Tibial nerve (tissue), 4 donors: ENCODE results near the gene TNIP2.
"Not testable (repeated sequence)": the region's sequence is repeated elsewhere in the genome, so short reads cannot be mapped to it uniquely, and the experiment has no call there.

Experiments
- EP300 ChIP-seq, 2 donors: sonication (generic); formaldehyde crosslinking; IDR thresholded peaks; one replicate each; pipeline ENCODE4 v1.6.1; 2017; ENCODE audit warnings: antibody characterized with exemption in 2 of 2, mild to moderate bottlenecking in 1 of 2
- TF ChIP-seq, protein P1 (sequence below), 5 experiments: fragments of 200-600 bp in 3 of 5; fragments of 450-650 bp in 2 of 5; sonication (generic) in 3 of 5; IDR thresholded peaks; one replicate each; pipeline ENCODE4 v1.5.1; 2016 to 2019; ENCODE audit warnings: antibody characterized with exemption in 5 of 5, mild to moderate bottlenecking in 3 of 5, moderate library complexity in 2 of 5

DNA sequence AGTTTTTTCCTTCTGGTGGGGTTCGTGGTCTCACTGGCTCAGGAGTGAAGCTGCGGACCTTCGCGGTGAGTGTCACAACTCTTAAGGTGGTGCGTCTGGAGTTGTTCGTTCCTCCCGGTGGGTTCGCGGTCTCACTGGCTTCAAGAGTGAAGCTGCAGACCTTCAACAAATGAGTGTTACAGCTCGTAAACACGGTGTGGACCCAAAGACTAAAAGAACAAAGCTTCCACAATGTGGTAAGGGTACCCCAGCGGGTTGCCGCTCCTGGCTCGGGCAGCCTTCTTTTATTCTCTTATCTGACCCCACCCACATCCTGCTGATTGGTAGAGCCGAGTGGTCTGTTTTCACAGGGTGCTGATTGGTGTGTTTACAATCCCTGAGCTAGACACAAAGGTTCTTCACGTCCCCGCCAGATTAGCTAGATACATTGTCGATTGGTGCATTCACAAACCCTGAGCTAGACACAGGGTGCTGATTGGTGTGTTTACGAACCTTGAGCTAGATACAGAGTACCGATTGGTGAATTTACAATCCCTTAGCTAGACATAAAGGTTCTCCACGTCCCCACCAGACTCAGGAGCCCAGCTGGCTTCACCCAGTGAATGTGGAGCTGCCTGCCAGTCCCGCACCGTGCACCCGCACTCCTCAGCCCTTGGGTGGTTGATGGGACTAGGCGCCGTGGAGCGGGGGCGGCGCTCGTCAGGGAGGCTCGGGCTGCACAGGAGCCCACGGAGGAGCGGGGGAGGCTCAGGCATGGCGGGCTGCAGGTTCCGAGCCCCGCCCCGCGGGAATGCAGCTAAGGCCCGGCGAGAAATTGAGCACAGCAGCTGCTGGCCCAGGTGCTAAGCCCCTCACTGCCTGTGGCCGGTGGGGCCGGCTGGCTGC lies 6.6 kb upstream of the TNIP2 start:
- TF ChIP-seq EP300 (IDR thresholded peaks at IDR 0.05) = not testable (repeated sequence)
- TF ChIP-seq, protein P1, sequence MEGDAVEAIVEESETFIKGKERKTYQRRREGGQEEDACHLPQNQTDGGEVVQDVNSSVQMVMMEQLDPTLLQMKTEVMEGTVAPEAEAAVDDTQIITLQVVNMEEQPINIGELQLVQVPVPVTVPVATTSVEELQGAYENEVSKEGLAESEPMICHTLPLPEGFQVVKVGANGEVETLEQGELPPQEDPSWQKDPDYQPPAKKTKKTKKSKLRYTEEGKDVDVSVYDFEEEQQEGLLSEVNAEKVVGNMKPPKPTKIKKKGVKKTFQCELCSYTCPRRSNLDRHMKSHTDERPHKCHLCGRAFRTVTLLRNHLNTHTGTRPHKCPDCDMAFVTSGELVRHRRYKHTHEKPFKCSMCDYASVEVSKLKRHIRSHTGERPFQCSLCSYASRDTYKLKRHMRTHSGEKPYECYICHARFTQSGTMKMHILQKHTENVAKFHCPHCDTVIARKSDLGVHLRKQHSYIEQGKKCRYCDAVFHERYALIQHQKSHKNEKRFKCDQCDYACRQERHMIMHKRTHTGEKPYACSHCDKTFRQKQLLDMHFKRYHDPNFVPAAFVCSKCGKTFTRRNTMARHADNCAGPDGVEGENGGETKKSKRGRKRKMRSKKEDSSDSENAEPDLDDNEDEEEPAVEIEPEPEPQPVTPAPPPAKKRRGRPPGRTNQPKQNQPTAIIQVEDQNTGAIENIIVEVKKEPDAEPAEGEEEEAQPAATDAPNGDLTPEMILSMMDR (IDR thresholded peaks at IDR 0.05) = not testable (repeated sequence)
